GM12874 (cell line): ENCODE measurements around the gene NELFA.

ENCODE experiments used
- CTCF ChIP-seq: IDR thresholded peaks from 2 replicates; pipeline ENCODE4 v1.5.1; 2011; ENCODE audit warnings: low read depth, mild to moderate bottlenecking, control low read depth, low read length, moderate library complexity; ENCODE audit not compliant: insufficient read depth

NELFA gene

GRCh38 chr4:1948232-1948631, 60.5 kb downstream of the NELFA start:
- TF ChIP-seq CTCF = no peak

- no peak for TF ChIP-seq CTCF
These were observed 62.9 kb downstream of the NELFA start for GRCh38 chr4:1945912-1946311.

- no peak for TF ChIP-seq CTCF
These were observed 63.5 kb downstream of the NELFA start for GRCh38 chr4:1945124-1945895.

GRCh38 chr4:1943928-1944327, 64.8 kb downstream of the NELFA start:
- TF ChIP-seq CTCF = no peak

- no peak for TF ChIP-seq CTCF
These were observed 68.2 kb downstream of the NELFA start for GRCh38 chr4:1940566-1940965.

GRCh38 chr4:1939664-1940509, 68.9 kb downstream of the NELFA start:
- no peak for TF ChIP-seq CTCF

- TF ChIP-seq CTCF = no peak
These were observed 70.7 kb downstream of the NELFA start for GRCh38 chr4:1938027-1938426.
